Upper lobe of left lung (tissue), 4 donors: Measurements from ENCODE around the gene WDR53.

Experiments used
- CTCF ChIP-seq, 6 experiments: fragments of 450-650 bp in 4 of 6; fragments of 200-600 bp in 2 of 6; sonication (generic) in 2 of 6; IDR thresholded peaks; one replicate each; pipeline ENCODE4 v1.5.1; 2016 to 2019; ENCODE audit warnings: antibody characterized with exemption in 6 of 6
- POLR2A ChIP-seq, 4 donors: fragments of 450-650 bp; IDR thresholded peaks; one replicate each; pipeline ENCODE4 v1.5.1; 2016 to 2017; ENCODE audit warnings: antibody characterized with exemption in 4 of 4, mild to moderate bottlenecking in 2 of 4
- POLR2AphosphoS5 ChIP-seq, 2 donors: sonication (generic); formaldehyde crosslinking; IDR thresholded peaks; one replicate each; pipeline ENCODE4 v1.5.1; 2017; ENCODE audit warnings: antibody characterized with exemption in 2 of 2

GRCh38 chr3:196608693-196609092 is 40.3 kb upstream of the WDR53 start:
- TF ChIP-seq CTCF (IDR thresholded peaks at IDR 0.05) (no peak), POLR2A (IDR thresholded peaks at IDR 0.05) (no peak), POLR2AphosphoS5 (IDR thresholded peaks at IDR 0.05) (no peak)
